ENCODE results near the gene UNC5CL. TPM values are rescaled to one million over a fixed set of nuclear protein-coding genes. Genes with fewer than 3 reads are reported as not detected.

Gene UNC5CL
- total RNA-seq, 2 donors from 2014 or later, result 17.4 to 30.3 TPM

GRCh38 chr6:40989204-40990169 lies 49.5 kb downstream of the UNC5CL start:
- no peak for ATAC-seq
- Histone ChIP-seq H3K4me1 (peaks cover 11% of the 10 kb centered on the region), H3K4me3 (no peak overlapping the region), H3K36me3 (replicated peaks in 1 of 2; ENCODE audit: insufficient read depth in 1 of 2, low read depth in 2 of 2) (no peaks in the 10 kb centered on the region), H3K27me3 (no peaks in the 10 kb centered on the region), H3K27ac (no peak overlapping the region), H3K9me3 (no peaks in the 10 kb centered on the region)
- TF ChIP-seq, protein P1, sequence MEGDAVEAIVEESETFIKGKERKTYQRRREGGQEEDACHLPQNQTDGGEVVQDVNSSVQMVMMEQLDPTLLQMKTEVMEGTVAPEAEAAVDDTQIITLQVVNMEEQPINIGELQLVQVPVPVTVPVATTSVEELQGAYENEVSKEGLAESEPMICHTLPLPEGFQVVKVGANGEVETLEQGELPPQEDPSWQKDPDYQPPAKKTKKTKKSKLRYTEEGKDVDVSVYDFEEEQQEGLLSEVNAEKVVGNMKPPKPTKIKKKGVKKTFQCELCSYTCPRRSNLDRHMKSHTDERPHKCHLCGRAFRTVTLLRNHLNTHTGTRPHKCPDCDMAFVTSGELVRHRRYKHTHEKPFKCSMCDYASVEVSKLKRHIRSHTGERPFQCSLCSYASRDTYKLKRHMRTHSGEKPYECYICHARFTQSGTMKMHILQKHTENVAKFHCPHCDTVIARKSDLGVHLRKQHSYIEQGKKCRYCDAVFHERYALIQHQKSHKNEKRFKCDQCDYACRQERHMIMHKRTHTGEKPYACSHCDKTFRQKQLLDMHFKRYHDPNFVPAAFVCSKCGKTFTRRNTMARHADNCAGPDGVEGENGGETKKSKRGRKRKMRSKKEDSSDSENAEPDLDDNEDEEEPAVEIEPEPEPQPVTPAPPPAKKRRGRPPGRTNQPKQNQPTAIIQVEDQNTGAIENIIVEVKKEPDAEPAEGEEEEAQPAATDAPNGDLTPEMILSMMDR (IDR thresholded peaks at IDR 0.05), result no peak
- TF ChIP-seq POLR2A (IDR thresholded peaks at IDR 0.05), result no peak
- 82 to 89% methylated on average over 15 of the region's 15 CpGs for WGBS, 2 donors
- intact Hi-C loops (cut with DNase I), result no loop called here
- no peak for DNase-seq

DNA sequence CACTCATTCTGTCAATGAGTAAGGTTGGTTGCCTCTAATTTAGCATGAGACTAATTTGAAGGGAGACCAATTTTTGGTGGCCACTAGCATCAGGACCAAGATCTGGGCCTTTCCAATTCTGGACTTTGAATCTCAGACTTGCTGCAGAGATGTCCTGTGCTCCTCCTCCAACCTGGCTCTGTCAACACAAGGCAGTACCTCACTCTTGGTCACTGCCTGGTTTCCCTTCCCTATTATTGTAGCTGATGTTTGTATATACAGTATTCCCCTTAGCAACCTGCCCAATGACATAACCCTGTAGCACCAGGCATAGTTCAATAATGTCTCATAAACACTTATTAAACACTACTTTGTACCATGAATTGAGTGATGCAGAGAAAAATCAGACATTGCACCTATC lies 50.4 kb downstream of the UNC5CL start:
- no peaks in the 10 kb centered on the region for H3K36me3 ChIP-seq (replicated peaks in 1 of 2; ENCODE audit: insufficient read depth in 1 of 2, low read depth in 2 of 2)
- H3K4me3 ChIP-seq, result no peak overlapping the region
- DNase-seq (no peak), ATAC-seq (no peak)
- H3K4me1 ChIP-seq, result peaks cover 3% of the 10 kb centered on the region
- intact Hi-C loops (cut with DNase I), result no loop called here
- no peak overlapping the region for H3K27ac ChIP-seq
- H3K9me3 ChIP-seq, result no peaks in the 10 kb centered on the region
- no peaks in the 10 kb centered on the region for H3K27me3 ChIP-seq
- TF ChIP-seq, protein P1 (IDR thresholded peaks at IDR 0.05), result no peak
- no peak for TF ChIP-seq POLR2A (IDR thresholded peaks at IDR 0.05)

GRCh38 chr6:40986921-40987819 lies 51.9 kb downstream of the UNC5CL start:
- H3K4me1 ChIP-seq, result no peaks in the 10 kb centered on the region
- no peaks in the 10 kb centered on the region for H3K27me3 ChIP-seq
- DNase-seq (no peak), ATAC-seq (no peak)
- 73 to 82% methylated on average over 8 of the region's 8 CpGs for WGBS, 2 donors
- H3K9me3 ChIP-seq, result no peaks in the 10 kb centered on the region
- intact Hi-C loops (cut with DNase I), result no loop called here
- no peak overlapping the region for H3K4me3 ChIP-seq
- no peak for TF ChIP-seq POLR2A (IDR thresholded peaks at IDR 0.05)
- TF ChIP-seq, protein P1 (IDR thresholded peaks at IDR 0.05), result no peak
- H3K27ac ChIP-seq, result no peak overlapping the region
- no peaks in the 10 kb centered on the region for H3K36me3 ChIP-seq (replicated peaks in 1 of 2; ENCODE audit: insufficient read depth in 1 of 2, low read depth in 2 of 2)

DNA sequence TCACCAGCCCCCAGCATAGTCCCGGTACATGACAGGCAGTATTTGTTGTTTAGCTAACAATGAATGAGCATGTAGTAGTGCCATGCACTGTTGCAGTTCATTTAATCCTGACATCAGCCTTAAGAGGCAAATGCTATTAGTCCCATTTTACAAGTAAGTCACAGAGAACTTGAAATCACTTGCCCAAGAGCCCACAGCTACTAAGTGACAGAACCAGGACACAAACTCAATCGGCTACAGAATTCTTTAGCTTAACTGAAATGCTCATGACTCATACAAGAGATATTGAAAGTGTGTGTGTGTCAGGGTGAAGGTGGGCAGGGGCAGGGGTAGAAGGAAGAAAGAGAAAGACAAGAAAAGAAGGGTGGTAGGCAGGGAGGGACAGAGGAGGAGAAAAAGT lies 52.7 kb downstream of the UNC5CL start:
- DNase-seq (no peak), ATAC-seq (no peak)
- Histone ChIP-seq H3K4me1 (no peaks in the 10 kb centered on the region), H3K27me3 (no peaks in the 10 kb centered on the region), H3K4me3 (no peak overlapping the region), H3K27ac (no peak overlapping the region), H3K9me3 (no peaks in the 10 kb centered on the region), H3K36me3 (replicated peaks in 1 of 2; ENCODE audit: insufficient read depth in 1 of 2, low read depth in 2 of 2) (no peaks in the 10 kb centered on the region)
- TF ChIP-seq, protein P1 (IDR thresholded peaks at IDR 0.05), result no peak
- no peak for TF ChIP-seq POLR2A (IDR thresholded peaks at IDR 0.05)
- WGBS, 2 donors, result 28 to 41% methylated on average over 2 of the region's 2 CpGs
- intact Hi-C loops (cut with DNase I), result no loop called here
